ENCODE data around the gene SNTB2. TPM values are rescaled to one million over a fixed set of nuclear protein-coding genes. Genes with fewer than 3 reads are reported as not detected.
A peak's percentile ranks its signal among the peaks of the same experiment; 100 is the strongest.

The SNTB2 gene
- polyA plus RNA-seq, 3 donors: 1.2 to 6.0 (median 5.0) TPM

- Histone ChIP-seq H3K27me3 (ENCODE audit: control insufficient read depth in 2 of 2, insufficient read depth in 2 of 2, low read length in 2 of 2) (no peaks in the 10 kb centered on the region), H3K9ac (ENCODE audit: insufficient read depth, low read length, poor library complexity, severe bottlenecking) (no peak overlapping the region), H3K4me3 (replicated peaks in 1 of 3; ENCODE audit: low read depth in 2 of 3, low read length in 3 of 3) (no peak overlapping the region), H3K4me1 (ENCODE audit: control insufficient read depth in 1 of 2, insufficient read depth in 2 of 2, low read length in 2 of 2) (no peaks in the 10 kb centered on the region), H4K20me1 (ENCODE audit: insufficient read depth, low read length) (no peaks in the 10 kb centered on the region), H3K79me2 (ENCODE audit: insufficient read depth, low read length) (no peaks in the 10 kb centered on the region), H3K27ac (ENCODE audit: low read depth in 1 of 2, low read length in 2 of 2) (no peak overlapping the region), H3K36me3 (replicated peaks in 1 of 2; ENCODE audit: control insufficient read depth in 1 of 2, insufficient read depth in 2 of 2, low read length in 2 of 2) (peaks cover 47 to 74% of the 10 kb centered on the region in 2 donors), H3K4me2 (replicated peaks; ENCODE audit: extremely low read depth, low read length, poor library complexity, severe bottlenecking) (no peak overlapping the region), H2AFZ (ENCODE audit: insufficient read depth, low read depth, low read length, poor library complexity, severe bottlenecking) (no peak overlapping the region), H3K9me3 (replicated peaks in 1 of 2; ENCODE audit: control insufficient read depth in 1 of 2, insufficient read depth in 1 of 2, low read length in 2 of 2) (no peaks in the 10 kb centered on the region)
- H3K4me3 Mint-ChIP-seq: no peak overlapping the region
- DNase-seq: peak; percentile 44 to 71 (median 55)
- H3K27me3 Mint-ChIP-seq (ENCODE audit: low read depth in 3 of 3): peaks cover 0 to 2% (median 0%) of the 10 kb centered on the region in 3 donors
- H3K4me1 Mint-ChIP-seq: no peaks in the 10 kb centered on the region
- H3K36me3 Mint-ChIP-seq: peaks cover 51 to 82% of the 10 kb centered on the region in 2 donors
- 84% methylated on average over 12 of the region's 16 CpGs for WGBS (ENCODE audit: insufficient coverage)
- peaks cover 0 to 3% (median 0%) of the 10 kb centered on the region in 7 donors for H3K9me3 Mint-ChIP-seq
- no peak overlapping the region for H3K27ac Mint-ChIP-seq
- intact Hi-C loops (cut with micrococcal nuclease): loop anchor here (1.0 to 5.0 kb wide), 2 partner anchors 137 kb away; no protein-coding TSS in a partner anchor
- peak; percentile 86 for TF ChIP-seq CTCF (IDR thresholded peaks at IDR 0.05)
Observed at GRCh38 chr16:69150146-69150865, 36.7 kb upstream of the SNTB2 start.

- no peak for DNase-seq
- intact Hi-C loops (cut with micrococcal nuclease): no loop called here
- no peak overlapping the region for H3K27ac ChIP-seq (ENCODE audit: low read depth in 1 of 2, low read length in 2 of 2)
- H3K27me3 Mint-ChIP-seq (ENCODE audit: low read depth in 3 of 3): no peaks in the 10 kb centered on the region
- no peaks in the 10 kb centered on the region for H3K9me3 Mint-ChIP-seq
- no peaks in the 10 kb centered on the region for H3K79me2 ChIP-seq (ENCODE audit: insufficient read depth, low read length)
- no CpG with 5 or more reads among the region's 3 CpGs for whole genome bisulfite sequencing (ENCODE audit: insufficient coverage)
- no peak overlapping the region for H3K4me3 Mint-ChIP-seq
- peaks cover 64 to 91% of the 10 kb centered on the region in 2 donors for H3K36me3 ChIP-seq (replicated peaks in 1 of 2; ENCODE audit: control insufficient read depth in 1 of 2, insufficient read depth in 2 of 2, low read length in 2 of 2)
- H3K4me1 Mint-ChIP-seq: no peaks in the 10 kb centered on the region
- no peak overlapping the region for H3K27ac Mint-ChIP-seq
- H3K4me1 ChIP-seq (ENCODE audit: control insufficient read depth in 1 of 2, insufficient read depth in 2 of 2, low read length in 2 of 2): no peaks in the 10 kb centered on the region
- H3K4me3 ChIP-seq (replicated peaks in 1 of 3; ENCODE audit: low read depth in 2 of 3, low read length in 3 of 3): no peak overlapping the region
- no peaks in the 10 kb centered on the region for H4K20me1 ChIP-seq (ENCODE audit: insufficient read depth, low read length)
- H3K9ac ChIP-seq (ENCODE audit: insufficient read depth, low read length, poor library complexity, severe bottlenecking): no peak overlapping the region
- TF ChIP-seq CTCF (IDR thresholded peaks at IDR 0.05): no peak
- H2AFZ ChIP-seq (ENCODE audit: insufficient read depth, low read depth, low read length, poor library complexity, severe bottlenecking): no peak overlapping the region
- H3K4me2 ChIP-seq (replicated peaks; ENCODE audit: extremely low read depth, low read length, poor library complexity, severe bottlenecking): no peak overlapping the region
- H3K9me3 ChIP-seq (replicated peaks in 1 of 2; ENCODE audit: control insufficient read depth in 1 of 2, insufficient read depth in 1 of 2, low read length in 2 of 2): no peaks in the 10 kb centered on the region
- no peaks in the 10 kb centered on the region for H3K27me3 ChIP-seq (ENCODE audit: control insufficient read depth in 2 of 2, insufficient read depth in 2 of 2, low read length in 2 of 2)
- peaks cover 68 to 82% of the 10 kb centered on the region in 2 donors for H3K36me3 Mint-ChIP-seq
Observed at GRCh38 chr16:69157196-69157595, 29.8 kb upstream of the SNTB2 start.
